GM21381 (cell line): ENCODE measurements around the gene TSC2.
A peak's percentile ranks its signal among the peaks of the same experiment; 100 is the strongest.

Experiments used
- ATAC-seq: cut with Tn5 transposase; IDR thresholded peaks from one replicate; pipeline ENCODE4 v1.9.1; 2021; ENCODE audit warnings: mild to moderate bottlenecking, moderate library complexity; ENCODE audit not compliant: unreplicated experiment

The TSC2 gene

DNA sequence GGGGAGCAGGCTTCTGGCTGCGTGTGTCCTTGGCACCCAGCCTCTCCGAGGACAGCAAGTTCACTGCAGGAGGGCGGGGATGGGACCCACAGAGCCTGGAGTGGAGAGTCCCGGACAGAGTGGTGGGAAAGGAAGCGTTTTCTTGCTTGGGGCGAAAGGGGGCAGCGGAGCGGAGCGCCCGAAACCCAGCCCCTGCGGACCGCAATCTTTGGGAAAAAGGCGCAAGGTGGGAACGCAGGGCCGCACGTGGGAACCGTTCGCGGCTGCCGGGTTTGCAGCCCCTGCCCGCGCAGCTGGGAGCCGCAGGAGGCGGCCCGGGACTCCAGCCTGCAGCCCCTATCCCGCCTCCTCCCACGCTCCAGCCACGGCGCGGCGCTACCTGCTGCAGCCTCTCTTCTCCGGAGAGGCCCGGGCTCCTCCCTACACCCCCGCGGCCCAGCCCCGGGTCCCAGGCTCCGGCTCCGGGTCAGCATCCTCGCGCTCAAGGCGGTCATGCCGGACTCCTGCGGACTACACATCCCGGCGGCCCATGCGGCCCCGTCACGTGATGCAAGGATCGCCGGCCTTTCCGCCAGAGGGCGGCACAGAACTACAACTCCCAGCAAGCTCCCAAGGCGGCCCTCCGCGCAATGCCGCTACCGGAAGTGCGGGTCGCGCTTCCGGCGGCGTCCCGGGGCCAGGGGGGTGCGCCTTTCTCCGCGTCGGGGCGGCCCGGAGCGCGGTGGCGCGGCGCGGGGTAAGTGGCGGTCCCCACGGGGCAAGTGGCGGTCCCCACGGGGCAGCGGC lies at the start of gene TSC2, which contains the start of gene NTHL1:
Gene TSC2 (plus strand): TSS at position 656 of the 786 bp plus-strand sequence. CDS start 631 bp downstream, outside the sequence.
Gene NTHL1 (minus strand): TSS at position 505 of the 786 bp plus-strand sequence. CDS start 11 bp downstream, at position 494.
- ATAC-seq, result peak; percentile 87

DNA sequence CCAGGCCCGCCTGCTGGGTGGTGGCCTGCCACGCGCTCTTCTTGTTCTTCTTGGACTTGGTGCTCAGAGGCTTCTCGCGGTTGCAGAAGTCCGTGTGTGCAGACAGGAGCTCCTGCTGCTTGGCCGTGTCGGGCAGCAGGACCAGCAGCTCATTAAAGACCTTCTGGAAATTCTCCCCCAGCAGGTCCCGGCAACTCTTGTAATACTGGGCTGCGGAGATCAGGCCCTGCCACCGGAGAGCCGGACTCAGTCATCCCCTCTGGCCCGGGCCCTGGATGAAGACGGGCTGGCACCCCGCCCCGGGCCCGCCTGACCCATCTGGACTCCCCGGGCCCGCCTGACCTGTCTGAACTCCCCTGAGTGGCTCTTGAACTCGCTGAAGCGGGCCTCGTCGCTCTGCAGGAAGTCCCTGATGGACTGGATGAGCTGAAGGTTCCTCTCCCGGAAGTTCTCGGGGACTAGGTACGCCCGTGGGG lies 49.4 kb upstream of the TSC2 start:
- ATAC-seq, result no peak

DNA sequence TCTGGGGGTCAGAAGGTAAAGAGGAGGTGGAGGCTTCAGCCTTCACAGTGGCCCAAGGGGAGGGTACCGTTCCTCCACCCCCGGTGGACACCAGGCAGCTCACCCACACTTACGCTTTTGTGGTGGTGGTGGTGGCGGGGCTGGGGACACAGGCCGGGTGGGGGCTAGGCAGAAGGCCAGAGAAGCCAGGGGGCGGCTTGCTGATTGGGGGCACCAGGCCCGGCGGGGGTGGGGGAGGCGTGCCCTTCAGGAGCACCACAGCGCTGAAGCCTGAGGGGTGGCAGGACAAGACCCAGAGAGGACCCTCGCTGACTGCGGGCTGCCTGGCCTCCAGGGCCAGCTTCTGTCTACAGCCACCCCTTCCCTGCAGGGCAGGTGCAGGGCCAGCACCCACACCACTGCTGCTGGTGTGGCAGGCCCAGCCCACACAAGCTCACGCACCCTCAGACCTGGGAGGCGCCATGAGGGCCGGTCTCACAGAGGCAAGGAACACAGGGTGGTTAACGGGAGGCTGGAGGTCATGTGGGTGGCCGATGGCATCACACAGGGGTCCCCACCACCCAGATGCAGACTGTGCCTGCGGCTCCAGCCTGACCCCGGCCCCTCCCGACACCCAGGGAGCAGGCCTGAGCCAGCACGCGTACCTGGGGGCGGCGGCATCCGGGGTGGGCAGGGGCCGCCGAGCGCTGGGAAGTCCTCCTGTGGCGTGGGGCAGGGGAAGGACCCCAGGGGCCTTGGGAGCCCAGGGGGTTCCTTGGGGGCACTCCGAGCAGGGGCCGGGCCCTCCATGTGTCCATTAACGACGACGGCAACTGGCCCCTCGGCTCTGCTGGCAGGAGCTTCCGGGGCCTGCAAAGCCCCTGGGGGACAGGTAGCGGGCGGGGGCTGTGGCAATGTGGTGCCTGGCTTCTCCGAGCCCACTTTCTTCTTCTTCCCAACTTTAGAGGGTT lies 48.7 kb upstream of the TSC2 start:
- ATAC-seq, result no peak

DNA sequence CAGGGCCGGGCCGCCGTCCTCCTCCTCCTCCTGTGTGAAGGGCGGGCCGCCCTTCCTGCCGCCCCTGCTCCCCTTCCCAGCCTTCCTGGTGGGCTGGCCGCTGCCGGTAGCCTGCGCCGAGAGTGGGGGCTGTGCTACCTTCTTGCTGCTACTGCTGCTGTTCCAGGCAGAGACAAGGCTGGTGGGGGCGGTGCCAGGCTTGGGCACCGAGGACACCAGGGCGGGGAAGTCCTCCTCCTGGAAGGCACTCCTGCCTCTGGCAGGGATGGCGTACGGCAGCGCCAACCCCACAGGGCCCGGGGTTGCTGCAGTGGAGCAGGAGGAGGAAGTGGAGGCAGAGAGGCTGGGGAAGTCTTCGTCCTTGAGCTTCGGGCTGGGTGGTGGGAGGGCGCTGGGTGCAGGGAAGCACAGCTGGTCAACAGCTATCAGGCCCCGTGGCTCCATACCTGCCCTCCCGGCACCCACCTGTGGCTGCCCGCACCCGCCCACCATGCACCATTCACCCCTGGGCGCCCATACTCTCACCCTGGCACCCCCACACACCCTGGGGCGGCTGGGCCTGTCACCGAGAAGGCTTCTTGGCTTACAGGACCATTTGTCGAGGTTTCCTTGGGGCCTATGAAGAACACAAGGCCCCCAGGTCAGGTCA lies 47.8 kb upstream of the TSC2 start:
- no peak for ATAC-seq

DNA sequence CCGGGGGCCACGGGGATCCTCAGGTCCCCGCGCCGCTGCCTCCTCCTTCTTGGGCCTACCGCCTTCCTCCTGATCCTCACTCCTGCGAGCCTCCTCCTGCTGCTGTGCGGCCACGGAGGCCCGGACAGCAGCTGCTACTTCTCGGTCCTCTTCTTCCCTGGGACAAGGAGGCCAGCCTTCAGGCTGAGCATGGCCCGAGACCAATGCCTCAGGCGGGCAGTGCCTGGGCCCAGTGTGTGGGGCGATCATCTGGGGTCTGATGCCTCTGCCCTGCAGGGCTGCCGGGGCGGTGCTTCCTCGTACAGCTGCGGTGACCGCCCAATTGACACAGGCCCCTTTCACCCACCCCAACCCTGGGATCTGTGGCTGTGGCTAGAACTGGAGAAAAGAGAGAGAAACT lies 46.8 kb upstream of the TSC2 start:
- ATAC-seq, result no peak

DNA sequence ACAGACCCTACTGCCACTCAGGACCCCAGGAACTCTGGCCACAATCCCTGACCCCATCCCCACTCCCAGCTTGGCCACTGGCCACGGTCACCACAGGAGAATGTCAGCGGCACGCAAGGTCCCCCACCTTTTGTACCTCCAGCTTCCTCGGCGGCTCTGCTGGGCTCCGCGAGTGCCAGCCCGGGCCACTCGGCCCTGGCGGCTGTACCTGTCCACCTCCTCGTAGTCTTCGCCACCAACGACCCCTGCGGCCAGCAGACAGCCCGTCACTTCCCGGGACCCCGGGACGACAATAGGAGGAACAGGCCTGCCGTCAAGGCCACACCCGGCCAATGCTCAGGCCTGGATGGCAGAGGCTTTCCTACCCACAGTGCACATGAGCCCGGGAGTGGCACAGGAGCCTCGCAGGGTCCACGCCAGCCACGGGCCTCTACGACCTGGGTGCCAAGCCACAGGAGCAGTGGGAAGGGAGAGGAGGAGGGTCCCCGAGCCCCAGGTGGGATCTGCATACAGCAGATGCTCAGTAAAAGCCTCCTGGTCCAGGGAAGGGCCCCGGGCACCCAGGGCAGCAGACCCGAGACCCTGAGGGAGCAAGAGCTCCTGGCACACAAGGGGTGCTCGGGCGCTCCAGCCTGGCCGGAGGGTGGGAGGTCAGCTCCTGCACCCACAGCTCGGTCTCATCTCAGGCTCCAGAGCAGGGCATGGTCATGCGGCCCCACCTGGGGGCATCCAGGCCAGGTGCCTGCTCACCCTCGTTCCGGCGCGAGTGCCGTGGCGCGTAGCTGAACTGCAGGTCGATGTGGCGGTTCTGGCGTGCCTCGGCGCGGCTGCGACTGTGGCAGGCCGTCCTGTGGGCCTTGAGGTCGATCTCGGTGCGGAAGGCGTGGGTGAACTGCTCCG lies 46.1 kb upstream of the TSC2 start:
- no peak for ATAC-seq

DNA sequence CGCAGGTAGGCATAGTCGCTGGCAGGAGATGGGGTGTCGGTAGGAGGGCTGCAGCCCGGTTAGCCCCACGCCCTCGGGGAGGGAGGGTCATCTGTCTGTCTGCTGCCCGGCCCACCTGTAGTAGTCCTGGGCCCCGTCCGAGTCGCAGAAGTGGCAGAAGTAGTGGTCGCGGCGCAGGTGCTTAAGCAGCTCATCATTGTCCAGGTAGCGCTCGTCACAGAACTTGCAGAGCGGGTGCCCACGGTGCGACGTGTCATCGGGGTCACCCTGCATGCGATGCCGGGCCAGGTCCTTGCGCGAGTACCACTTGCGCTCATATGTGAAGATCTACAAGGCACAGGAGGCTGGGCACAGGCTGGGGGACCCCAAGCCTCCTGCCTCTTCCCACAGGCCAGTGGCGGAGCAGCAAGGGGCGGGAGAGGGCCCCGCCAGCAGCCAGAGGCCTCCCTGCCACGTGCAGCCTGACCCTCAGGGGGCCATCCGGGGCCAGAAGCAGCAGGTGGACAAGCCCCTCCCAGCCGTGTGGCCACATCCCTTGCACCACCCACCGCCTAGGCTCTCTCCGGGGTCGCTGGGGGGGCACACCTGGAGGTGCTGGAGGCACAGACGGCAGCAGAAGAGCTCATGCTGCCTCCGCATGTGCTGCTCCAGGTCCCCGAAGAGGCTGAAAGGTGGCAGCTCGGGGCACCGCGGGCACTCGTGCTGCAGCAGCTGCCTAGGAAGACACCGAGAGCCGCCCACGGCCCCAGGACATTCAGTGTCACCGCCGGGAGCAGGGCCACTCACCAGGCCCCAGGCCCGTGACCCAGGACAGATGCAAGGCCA lies 45.2 kb upstream of the TSC2 start:
- no peak for ATAC-seq

DNA sequence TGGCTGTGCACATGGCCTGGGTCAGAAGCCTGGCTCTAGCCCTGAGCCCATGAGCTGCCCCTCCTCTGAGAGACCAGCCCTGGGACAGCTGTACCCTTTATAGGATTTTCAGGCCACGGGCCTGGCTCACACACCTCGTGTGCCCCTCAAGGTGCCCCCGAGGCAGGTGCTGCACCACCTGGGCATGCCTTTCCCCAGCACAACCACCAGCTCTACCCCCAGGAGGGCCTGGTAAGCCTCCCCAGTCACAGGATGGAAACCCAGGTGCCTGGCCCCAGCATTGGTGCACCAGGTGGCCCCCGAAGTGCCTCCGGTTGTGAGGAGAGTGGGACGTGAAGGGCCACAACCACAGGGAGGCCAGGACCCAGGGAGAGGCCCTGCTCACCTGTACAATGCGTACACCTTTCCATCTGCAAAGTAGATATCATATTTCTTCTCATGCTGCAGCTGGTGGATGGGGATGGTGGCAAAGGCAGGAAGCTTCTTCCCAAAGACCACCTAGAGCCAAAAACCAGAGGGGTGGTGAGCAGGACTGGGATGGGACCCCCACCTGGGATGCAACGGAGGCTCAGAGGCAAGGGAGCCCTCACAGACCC lies 44.5 kb upstream of the TSC2 start:
- no peak for ATAC-seq

DNA sequence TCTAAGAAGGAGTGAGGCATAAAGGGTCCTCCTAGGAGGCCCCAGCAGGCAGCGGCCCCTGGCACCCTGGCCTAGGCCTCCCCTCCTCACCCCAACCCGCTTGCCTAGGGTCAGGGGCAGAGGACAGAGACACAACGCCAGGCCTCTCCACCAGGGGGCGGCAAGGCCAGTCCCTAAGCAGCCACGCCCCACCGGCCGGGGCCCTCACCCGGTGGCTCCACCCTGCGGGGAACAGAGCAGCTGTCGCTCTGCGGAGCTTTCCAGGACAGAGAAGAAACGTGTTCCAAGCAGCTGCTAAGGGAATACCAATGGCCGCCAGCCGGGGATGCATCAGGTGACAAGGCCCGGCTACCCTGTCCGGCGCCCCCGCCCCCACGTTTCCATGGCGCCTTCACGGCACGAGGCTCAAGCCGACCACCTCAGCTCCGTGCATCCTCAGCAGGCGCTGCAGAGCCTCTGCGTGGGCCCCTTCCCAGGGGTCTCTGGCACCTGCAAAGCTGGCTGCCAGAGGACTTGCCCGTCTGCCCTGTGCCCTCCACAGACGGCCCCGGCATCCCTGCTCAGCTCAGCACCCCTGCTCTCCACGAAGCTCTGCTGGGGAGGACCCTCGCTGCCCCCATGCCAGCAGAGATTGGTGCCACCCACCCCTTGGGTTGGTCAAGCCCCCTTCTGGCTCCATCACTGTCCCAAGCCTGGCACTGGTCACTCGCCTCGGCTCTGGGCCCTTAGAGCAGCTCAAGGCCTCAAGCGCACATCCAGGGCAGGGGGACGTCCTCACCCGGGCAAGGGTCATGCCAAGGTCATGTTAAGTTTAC lies 43.8 kb upstream of the TSC2 start:
- no peak for ATAC-seq

DNA sequence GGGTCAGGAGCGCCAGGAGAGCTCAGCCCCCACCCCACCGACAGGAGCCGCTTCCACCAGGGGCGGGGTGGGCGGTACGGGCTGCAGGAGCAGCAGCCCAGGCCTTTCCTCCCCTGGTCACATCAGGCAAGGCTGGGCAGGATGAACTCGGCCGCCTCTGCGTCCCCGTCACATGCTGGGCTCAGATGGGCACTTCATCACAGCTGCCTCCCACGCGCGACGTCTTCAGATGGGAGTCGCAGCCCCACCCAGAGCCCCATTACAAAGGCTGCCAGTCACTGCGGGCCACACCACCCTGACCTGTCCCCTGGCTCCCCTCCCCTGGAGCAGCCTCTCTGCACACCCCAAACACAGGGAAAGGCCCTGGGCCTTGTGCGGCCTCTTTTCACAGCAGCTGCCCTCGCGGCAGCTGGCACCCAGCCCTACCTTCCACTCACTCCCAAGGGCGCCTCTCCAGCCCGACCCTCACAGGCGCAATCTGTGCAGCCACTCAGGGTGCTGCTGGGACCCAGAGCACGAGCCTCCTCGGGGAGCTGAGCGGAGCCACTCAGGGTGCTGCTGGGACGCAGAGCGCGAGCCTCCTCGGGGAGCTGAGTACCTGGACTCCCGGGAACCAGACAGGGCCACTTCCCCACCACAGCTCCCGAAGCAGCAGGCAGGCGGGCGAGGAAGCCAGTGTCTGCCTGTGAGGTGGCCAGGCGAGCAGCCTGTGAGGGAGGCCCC lies 42.8 kb upstream of the TSC2 start:
- no peak for ATAC-seq

DNA sequence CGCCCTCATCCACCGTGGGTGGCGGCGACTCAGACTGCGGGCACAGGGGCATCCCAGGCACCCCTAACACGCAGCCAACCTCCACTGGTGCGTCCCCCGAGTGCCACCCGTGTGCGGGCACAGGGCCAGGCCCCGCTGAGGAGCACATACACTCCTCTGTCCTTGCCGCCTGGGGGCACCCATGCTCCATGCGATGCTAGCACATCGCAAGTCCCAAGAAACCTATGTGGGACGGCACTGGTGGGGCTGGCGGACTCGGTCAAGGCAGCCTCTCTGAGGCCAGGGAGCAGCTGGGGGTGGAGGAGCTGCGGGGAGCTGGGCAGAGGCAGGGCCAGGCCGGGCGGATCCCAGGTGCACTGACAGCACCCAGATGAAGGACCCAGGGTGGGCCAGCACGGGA lies 42.1 kb upstream of the TSC2 start:
- no peak for ATAC-seq

DNA sequence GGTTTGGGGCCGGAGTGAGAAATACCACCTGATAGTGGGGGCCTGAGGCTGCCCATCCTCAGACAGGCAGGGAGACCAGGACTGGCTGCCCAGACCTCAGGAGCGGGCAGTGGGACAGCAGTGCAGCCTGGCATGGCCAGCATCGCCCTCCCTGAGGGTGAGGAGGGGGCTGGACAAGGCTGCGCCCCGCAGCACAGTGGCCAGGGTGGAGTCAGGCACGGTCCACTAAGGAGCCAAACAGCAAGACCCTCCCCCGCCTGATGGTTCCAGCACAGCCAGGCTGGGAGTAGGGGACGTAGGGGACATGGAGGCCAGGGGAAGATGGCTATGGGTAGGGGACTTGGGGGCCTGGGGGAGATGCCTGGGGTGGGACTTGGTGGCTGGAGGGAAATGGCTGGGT lies 41.5 kb upstream of the TSC2 start:
- ATAC-seq, result no peak

DNA sequence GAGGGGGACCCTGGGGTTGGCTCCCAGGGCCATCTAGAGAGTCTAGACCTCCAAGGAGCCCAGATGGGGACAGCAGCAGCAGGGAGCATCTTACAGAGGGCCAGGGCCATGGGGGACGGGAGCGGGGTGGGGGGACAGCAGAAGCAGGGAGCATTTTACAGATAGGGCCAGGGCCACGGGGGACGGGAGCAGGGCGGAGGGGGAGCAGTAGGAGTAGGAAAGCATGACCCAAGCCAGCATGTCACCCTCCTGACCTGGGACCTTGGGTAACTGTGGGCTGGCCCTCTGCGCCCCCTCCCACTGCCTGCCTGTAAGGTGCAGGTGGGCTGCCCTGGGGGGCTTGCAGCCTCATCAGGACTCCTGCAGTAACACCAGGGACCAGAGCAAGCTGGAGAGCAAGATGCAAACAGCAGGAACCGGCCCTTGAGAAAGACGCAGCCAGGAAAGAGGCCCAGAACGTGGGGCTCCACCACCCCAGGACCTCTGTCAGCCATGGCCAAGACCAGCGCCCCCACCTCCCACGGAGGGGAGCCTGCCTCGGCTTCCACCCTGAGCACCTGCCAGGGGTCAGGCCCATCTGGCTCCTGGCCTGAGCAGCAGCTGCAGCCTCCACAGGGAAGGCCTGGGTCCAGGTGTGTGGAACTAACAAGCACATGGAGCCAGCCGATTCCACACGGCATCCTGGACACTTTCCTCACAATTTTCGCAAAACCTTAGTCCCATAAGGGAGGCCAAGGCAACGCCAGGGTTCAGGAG lies 40.5 kb upstream of the TSC2 start:
- ATAC-seq, result no peak

DNA sequence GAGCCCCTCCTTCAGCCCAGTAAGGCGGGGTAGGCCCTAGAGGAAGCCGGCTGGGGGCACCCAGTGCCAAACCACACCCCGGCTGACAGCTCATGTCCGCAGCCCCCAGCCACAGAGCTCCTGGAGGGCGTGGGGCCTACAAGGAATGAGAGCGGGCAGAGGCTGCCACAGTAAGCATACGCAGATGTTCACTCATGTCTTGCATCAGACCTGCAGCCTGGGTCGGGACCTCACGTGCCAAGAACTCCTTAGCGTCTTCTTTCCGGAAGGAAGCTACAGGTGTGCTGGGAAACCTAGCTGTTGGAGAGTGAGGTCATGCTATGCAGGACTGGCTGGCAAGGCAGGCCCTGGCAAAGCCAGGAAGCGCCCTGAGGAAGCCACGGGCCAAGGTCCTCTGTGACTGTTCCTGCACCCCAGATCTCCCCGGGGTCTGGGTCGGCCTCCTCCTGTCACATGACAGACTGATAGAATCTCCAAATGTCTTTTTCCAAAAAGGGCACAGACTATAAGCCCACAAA lies 39.7 kb upstream of the TSC2 start:
- no peak for ATAC-seq

DNA sequence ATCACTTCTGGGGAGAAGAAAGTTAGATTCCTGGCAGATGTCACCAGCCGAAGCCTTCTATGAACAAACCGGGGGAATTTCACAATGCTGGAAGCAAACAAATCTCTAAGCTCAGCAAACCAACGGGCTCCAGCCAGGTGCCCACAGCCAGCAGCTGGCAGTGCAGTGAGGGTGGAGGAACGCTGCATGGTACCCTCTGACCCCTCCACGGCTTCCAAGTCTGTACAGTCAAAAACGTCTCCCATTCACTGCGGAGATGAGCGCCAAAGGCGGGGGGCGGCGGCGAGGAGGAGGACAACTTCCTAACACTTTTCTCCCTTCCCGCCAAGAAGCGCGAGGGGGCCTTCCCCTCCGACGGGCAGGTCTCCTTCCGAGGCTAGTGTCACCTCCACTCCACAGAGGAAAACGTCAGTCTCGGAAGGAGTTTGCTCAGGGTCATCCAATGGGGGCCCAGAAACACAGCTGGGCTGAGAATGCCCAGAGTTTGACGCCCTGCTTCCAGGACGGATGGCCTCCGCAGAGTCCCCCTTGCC lies 39.1 kb upstream of the TSC2 start:
- ATAC-seq, result no peak

DNA sequence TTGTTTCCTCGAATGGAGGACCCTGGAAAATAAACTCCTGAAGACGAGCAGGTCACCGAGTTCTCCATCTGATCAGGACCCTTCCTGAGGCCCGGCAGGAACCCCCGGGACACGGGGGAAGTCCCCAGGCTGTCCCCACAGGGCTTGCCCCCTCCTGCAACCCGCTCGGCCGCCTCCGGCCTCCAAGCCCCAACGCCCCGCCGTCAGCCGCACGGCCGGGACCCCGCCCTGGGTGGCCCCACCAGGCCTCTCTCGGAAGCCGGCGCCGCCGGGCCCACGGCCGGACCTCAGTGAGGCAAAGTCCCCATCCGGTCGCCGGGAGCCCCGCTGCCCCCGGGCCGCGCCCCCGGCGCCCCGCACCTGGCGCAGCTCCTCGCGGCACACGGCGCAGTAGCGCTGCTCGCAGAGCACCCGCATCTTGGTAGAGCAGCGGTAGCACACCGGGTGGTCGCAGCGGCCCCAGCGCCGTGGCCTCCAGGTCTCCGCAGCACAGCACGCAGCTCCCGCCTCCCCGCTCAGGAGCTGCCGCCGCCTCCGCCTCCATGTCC lies 38.5 kb upstream of the TSC2 start:
- peak; percentile 29 for ATAC-seq
